Right atrium auricular region (tissue), 2 donors: ENCODE data around the gene HPCAL1. TPM values are rescaled to one million over a fixed set of nuclear protein-coding genes. Genes with fewer than 3 reads are reported as not detected.

Experiments used
- DNase-seq: peaks from one replicate; pipeline ENCODE4 v3.0.0-alpha.2; 2019; ENCODE audit warnings: low spot score
- H3K27ac ChIP-seq, 2 donors: fragments of 200-600 bp; sonication (generic); 1 replicate in 1 of 2; 2 replicates in 1 of 2; pipeline ENCODE4 v1.5.1; 2016 to 2019
- H3K27me3 ChIP-seq, 2 donors: fragments of 200-600 bp; sonication (generic); one replicate each; pipeline versions ENCODE4 v1.5.1 to v1.6.0; 2017 to 2019
- H3K36me3 ChIP-seq: fragments of 200-600 bp; sonication (generic); one replicate; pipeline ENCODE4 v1.5.1; 2016
- H3K4me1 ChIP-seq, 2 donors: fragments of 200-600 bp; sonication (generic); one replicate each; pipeline versions ENCODE4 v1.5.1 to v1.6.0; 2017 to 2019
- H3K4me3 ChIP-seq, 2 donors: fragments of 200-600 bp; sonication (generic); 1 replicate in 1 of 2; 2 replicates in 1 of 2; pipeline ENCODE4 v1.5.1; 2017 to 2019; ENCODE audit warnings: mild to moderate bottlenecking in 1 of 2, moderate library complexity in 1 of 2
- H3K9me3 ChIP-seq, 2 donors: fragments of 200-600 bp; sonication (generic); one replicate each; pipeline ENCODE4 v1.5.1; 2019
- total RNA-seq, 2 donors: library from RNA; depleted of rRNA; stranded (reverse); fragments of >200 nt; gene quantifications; one replicate each; pipeline ENCODE4 v1.1.0, GENCODE V29; 2016
- TF ChIP-seq, protein P1 (sequence below), 2 donors: fragments of 200-600 bp; sonication (generic); IDR thresholded peaks; one replicate each; pipeline ENCODE4 v1.5.1; 2019; ENCODE audit warnings: antibody characterized with exemption in 2 of 2

The HPCAL1 gene
- total RNA-seq: 10 to 100 TPM; 28.7 to 35.5 TPM

DNA sequence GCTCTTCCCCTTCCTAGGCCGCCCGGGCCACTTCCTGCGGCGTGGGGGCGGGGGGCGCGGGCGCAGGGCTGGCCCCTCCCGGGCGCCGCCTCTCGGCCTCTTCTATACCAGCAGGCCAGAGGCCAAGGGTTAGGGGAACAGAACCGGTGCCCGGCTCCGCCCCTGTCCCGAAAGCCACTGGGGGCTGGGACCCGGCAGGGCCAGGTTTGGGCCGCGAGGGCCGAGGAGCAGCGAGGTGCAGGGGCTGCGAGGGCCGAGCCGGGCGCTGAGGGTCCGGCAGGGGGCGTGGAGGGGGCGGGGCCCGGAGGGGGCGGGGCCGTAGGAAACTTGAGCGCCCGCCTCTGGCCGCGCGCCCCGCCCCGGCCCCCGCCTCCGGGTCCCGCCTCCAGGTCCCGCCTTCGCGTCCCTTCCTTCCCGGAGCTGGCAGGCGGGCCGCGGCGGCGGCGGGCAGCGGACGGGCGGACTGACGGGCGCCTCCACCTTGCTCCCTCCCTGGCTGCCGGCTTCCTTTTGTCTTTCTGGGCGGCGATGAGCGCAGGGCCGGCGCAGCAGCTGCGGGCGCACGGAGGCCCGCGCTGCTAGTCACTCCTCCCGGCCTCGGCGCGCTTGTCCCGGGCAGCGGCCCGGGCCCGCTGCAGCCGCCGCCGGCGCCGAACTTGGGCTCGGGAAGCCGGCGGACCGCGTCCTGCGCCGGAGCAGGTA is at the start of gene HPCAL1:
Gene HPCAL1 (plus strand): TSS at position 426 of the 702 bp plus-strand sequence. CDS start 116,854 bp downstream, outside the sequence.
- no peaks in the 10 kb centered on the region for H3K9me3 ChIP-seq
- peak; percentile 83 for DNase-seq
- H3K27ac ChIP-seq: peak within 1 kb of the TSS; percentile 77 to 80
- H3K4me1 ChIP-seq: peaks cover 0 to 39% of the 10 kb centered on the region in 2 donors
- TF ChIP-seq, protein P1, sequence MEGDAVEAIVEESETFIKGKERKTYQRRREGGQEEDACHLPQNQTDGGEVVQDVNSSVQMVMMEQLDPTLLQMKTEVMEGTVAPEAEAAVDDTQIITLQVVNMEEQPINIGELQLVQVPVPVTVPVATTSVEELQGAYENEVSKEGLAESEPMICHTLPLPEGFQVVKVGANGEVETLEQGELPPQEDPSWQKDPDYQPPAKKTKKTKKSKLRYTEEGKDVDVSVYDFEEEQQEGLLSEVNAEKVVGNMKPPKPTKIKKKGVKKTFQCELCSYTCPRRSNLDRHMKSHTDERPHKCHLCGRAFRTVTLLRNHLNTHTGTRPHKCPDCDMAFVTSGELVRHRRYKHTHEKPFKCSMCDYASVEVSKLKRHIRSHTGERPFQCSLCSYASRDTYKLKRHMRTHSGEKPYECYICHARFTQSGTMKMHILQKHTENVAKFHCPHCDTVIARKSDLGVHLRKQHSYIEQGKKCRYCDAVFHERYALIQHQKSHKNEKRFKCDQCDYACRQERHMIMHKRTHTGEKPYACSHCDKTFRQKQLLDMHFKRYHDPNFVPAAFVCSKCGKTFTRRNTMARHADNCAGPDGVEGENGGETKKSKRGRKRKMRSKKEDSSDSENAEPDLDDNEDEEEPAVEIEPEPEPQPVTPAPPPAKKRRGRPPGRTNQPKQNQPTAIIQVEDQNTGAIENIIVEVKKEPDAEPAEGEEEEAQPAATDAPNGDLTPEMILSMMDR (IDR thresholded peaks at IDR 0.05): peak; percentile 82 to 83
- H3K4me3 ChIP-seq: peak within 1 kb of the TSS; percentile 73 to 78
- no peaks in the 10 kb centered on the region for H3K27me3 ChIP-seq
- no peaks in the 10 kb centered on the region for H3K36me3 ChIP-seq

DNA sequence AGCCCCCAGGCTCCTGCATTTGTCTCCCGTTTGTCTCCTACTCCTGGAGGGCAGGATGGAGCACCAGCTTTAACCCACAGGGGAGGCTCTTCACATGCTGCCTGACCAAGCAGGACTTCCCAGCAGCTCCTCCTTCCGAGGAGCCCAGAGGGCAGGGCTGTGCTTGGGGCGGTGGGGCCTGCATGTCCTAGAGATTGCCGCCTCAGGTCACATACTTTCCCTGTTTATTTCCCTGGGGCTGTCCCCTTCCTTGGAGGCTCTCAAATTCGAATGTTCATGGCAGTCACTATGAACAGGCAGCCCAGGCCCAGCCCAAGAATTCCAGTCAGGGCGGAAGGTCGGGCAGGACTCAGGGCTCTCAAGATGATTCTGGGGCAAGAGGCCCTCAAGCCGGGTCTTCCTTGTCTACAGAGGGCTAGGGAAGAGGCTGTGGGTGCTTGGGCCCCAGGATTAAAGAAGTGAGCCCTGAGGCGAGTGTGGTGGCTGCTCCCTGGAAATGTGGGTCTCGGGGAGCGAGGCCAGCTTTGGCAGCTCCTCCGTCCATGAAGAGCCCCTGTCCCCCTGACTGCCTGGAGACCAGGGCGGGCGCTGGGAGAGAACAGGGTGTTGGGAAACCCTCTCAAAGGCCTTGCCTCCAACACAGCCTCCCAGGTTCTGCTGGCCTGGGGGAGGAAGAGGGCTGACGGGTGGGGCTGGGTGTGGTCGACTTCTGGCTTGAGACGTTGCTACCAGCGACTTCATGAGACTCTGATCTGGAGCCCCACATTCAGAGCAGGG is 48.9 kb upstream of the HPCAL1 start:
- Histone ChIP-seq H3K36me3 (no peaks in the 10 kb centered on the region), H3K27me3 (no peaks in the 10 kb centered on the region), H3K27ac (no peak overlapping the region), H3K9me3 (peaks cover 0 to 19% of the 10 kb centered on the region in 2 donors), H3K4me1 (no peaks in the 10 kb centered on the region), H3K4me3 (no peak overlapping the region)
- TF ChIP-seq, protein P1 (IDR thresholded peaks at IDR 0.05): no peak
- DNase-seq: no peak

DNA sequence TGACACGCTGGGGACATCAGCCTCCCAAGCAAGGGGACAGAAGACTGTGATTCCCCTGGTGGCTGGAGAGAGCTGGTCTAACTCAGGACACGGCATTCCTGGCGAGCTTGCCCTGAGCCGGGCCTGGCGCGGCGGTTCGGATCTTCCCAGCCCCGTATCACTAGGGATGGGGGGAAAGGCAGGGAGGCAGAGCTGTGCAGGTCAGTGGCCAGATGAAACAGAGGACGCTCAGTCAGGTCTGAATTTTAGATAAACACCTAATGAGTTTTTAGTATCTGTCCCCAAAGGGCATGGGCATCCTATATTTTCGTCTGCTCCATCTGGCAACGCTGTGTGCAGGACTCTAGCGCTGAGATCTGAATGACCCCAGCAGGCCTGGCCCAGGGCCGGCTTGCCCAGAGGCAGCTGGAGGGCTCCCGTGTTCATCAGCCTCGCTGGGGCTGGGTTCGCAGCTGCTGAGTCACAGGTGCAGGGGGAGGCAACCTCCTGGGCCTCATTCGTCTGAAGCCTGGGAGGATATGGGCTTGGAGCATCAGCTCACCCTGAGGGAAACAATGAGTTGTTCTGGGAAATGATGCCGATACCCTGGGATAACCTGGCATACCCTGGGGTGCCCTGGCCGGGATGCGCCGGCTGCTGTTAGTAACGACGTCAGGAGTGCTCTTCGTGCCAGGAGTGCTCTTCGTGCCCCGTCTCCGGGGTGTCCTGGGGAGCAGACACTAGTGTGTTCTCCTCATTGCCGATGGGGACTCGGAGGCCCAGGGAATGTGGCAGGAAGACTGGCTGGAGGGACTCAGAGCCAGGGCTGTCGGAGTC is 48.1 kb upstream of the HPCAL1 start:
- H3K4me3 ChIP-seq: no peak overlapping the region
- H3K4me1 ChIP-seq: no peaks in the 10 kb centered on the region
- DNase-seq: no peak
- TF ChIP-seq, protein P1 (IDR thresholded peaks at IDR 0.05): no peak
- H3K9me3 ChIP-seq: peaks cover 0 to 14% of the 10 kb centered on the region in 2 donors
- H3K36me3 ChIP-seq: no peaks in the 10 kb centered on the region
- H3K27ac ChIP-seq: no peak overlapping the region
- no peaks in the 10 kb centered on the region for H3K27me3 ChIP-seq

DNA sequence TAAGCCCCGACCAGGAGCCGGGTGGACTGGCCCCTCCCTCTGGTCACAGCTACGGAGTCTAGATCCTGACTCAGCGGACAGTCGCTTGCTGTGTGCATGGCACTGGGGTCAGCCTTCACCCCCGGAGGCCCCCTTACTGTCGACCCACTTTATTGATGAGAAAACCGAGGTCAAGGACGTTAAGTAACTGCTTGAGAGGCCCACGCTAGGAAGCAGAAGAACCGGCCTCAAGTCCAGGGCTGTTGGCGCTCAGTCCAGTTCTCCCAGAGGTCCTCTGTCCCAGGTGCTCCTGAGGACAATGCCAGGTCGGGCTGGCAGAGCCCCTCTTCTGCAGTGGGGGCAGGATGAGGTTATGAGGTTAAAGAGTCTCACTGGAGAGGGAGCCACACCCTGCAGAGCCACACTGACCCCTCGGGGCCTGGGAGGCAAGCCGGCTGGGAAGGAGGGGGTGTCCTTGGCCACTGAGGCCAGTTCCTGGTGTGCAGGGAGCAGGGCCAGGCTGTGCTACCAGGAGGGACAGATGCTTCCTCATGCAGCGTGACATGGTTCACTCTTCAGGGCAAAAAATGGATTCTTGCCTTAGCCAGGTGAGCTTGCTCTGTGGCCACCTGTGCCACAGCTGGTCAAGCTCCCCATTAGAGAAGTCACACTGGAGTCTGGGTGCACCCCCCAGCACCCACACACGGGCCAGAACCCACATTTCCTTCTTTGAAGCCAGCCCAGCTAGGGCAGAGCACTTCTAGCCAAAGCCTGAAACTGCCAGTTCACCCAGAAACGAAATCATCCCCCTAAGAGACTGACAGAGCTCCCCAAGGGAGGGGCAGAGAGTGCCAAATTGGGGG is 47.3 kb upstream of the HPCAL1 start:
- H3K9me3 ChIP-seq: peaks cover 0 to 6% of the 10 kb centered on the region in 2 donors
- H3K4me3 ChIP-seq: no peak overlapping the region
- H3K27ac ChIP-seq: no peak overlapping the region
- no peaks in the 10 kb centered on the region for H3K4me1 ChIP-seq
- TF ChIP-seq, protein P1 (IDR thresholded peaks at IDR 0.05): no peak
- no peaks in the 10 kb centered on the region for H3K27me3 ChIP-seq
- DNase-seq: no peak
- H3K36me3 ChIP-seq: no peaks in the 10 kb centered on the region

DNA sequence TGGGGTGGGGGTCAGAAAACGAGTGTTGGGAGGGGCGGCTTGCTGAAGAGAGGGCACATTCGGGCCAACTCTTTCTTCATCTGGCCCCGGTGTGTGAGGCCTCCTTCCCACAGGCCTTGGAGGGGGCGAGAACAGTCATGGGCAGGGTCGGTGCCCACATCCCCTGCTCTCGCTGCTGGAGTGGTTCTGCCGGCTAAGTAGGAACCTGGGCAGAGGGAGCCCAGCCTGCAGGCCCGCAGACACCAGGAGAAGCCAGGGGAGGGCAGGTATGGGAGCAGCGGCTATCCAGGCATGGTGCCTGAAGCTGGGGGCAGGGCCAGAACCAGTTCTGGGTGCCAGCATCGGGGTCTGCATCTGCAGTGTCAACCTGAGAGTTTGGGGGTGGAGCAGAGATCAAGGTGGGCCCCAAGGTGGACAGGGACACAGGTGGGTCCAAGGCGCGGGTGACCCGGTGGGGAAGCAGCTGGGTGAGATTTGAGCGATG is 46.6 kb upstream of the HPCAL1 start:
- Histone ChIP-seq H3K4me3 (no peak overlapping the region), H3K9me3 (no peaks in the 10 kb centered on the region), H3K27ac (no peak overlapping the region), H3K4me1 (no peaks in the 10 kb centered on the region), H3K36me3 (no peaks in the 10 kb centered on the region), H3K27me3 (no peaks in the 10 kb centered on the region)
- DNase-seq: no peak
- TF ChIP-seq, protein P1 (IDR thresholded peaks at IDR 0.05): no peak
